Breast epithelium (tissue), 4 donors: ENCODE data around the gene IRAK1. TPM values are rescaled to one million over a fixed set of nuclear protein-coding genes. Genes with fewer than 3 reads are reported as not detected.
"Not testable (repeated sequence)": the region's sequence is repeated elsewhere in the genome, so short reads cannot be mapped to it uniquely, and the experiment has no call there.

Source experiments
- DNase-seq, 2 donors: peaks; one replicate each; pipeline ENCODE4 v3.0.0-alpha.2; 2019; ENCODE audit warnings: low spot score in 2 of 2
- H3K27ac ChIP-seq, 2 donors: fragments of 200-600 bp; sonication (generic) in 1 of 2; one replicate each; pipeline ENCODE4 v1.5.1; 2016 to 2019; ENCODE audit warnings: mild to moderate bottlenecking in 1 of 2
- H3K27me3 ChIP-seq, 2 donors: fragments of 200-600 bp; sonication (generic) in 1 of 2; one replicate each; pipeline versions ENCODE4 v1.5.1 to v1.6.0; 2017 to 2019; ENCODE audit warnings: control low read depth in 1 of 2, mild to moderate bottlenecking in 1 of 2
- H3K36me3 ChIP-seq: fragments of 200-600 bp; one replicate; pipeline ENCODE4 v1.5.1; 2019
- H3K4me1 ChIP-seq, 2 donors: fragments of 200-600 bp; sonication (generic); one replicate each; pipeline ENCODE4 v1.5.1; 2016 to 2019; ENCODE audit warnings: control low read depth in 1 of 2
- H3K4me3 ChIP-seq, 3 donors: fragments of 200-600 bp; sonication (generic); 1 replicate in 2 of 3; 2 replicates in 1 of 3; pipeline ENCODE4 v1.5.1; 2016 to 2019; ENCODE audit warnings: mild to moderate bottlenecking in 3 of 3, moderate library complexity in 2 of 3
- H3K9me3 ChIP-seq, 2 donors: fragments of 200-600 bp; sonication (generic) in 1 of 2; one replicate each; pipeline ENCODE4 v1.5.1; 2016 to 2019; ENCODE audit warnings: control low read depth in 1 of 2
- POLR2A ChIP-seq: fragments of 450-650 bp; IDR thresholded peaks from one replicate; pipeline ENCODE4 v1.6.1; 2016; ENCODE audit warnings: antibody characterized with exemption, mild to moderate bottlenecking, moderate library complexity
- POLR2AphosphoS5 ChIP-seq, 3 donors: sonication (generic); formaldehyde crosslinking; IDR thresholded peaks; one replicate each; pipeline ENCODE4 v1.6.1; 2017; ENCODE audit warnings: antibody characterized with exemption in 3 of 3
- intact Hi-C: fragments of 100-400 bp; cut with DNase I; formaldehyde crosslinking; loops from one replicate; pipeline ENCODE4 v1.15.1; 2023; ENCODE audit warnings: low total_unique reads
- total RNA-seq, 3 donors: library from RNA; depleted of rRNA; stranded (reverse); fragments of >200 nt; gene quantifications; one replicate each; pipeline ENCODE4 v1.1.0, GENCODE V29; 2016
- TF ChIP-seq, protein P1 (sequence below), 3 donors: fragments of 450-650 bp; IDR thresholded peaks; one replicate each; pipeline ENCODE4 v1.5.1; 2016 to 2017; ENCODE audit warnings: antibody characterized with exemption in 3 of 3, mild to moderate bottlenecking in 3 of 3, moderate library complexity in 3 of 3

The IRAK1 gene
- total RNA-seq, 3 donors from 2014 or later = 43.7 to 66.2 (median 50.8) TPM

DNA sequence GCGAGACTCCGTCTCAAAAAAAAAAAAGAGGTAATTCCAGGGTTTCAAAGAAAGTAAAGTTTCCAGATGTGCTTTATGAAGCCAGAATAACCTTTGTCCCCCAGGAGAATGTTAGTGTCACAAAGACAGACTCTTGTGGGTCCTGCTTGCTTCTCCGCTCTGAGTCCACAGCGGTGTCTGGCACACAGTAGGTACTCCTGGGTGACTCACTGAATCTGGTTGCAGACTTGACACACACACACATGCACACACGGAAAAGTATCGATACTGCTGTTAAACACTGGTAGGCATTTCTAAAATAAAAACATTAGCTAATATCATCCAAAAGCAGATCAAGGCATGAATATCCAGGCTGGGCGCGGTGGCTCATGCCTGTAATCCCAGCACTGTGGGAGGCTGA, 24.2 kb downstream of the IRAK1 start:
- TF ChIP-seq, protein P1, sequence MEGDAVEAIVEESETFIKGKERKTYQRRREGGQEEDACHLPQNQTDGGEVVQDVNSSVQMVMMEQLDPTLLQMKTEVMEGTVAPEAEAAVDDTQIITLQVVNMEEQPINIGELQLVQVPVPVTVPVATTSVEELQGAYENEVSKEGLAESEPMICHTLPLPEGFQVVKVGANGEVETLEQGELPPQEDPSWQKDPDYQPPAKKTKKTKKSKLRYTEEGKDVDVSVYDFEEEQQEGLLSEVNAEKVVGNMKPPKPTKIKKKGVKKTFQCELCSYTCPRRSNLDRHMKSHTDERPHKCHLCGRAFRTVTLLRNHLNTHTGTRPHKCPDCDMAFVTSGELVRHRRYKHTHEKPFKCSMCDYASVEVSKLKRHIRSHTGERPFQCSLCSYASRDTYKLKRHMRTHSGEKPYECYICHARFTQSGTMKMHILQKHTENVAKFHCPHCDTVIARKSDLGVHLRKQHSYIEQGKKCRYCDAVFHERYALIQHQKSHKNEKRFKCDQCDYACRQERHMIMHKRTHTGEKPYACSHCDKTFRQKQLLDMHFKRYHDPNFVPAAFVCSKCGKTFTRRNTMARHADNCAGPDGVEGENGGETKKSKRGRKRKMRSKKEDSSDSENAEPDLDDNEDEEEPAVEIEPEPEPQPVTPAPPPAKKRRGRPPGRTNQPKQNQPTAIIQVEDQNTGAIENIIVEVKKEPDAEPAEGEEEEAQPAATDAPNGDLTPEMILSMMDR (IDR thresholded peaks at IDR 0.05) = no peak
- Histone ChIP-seq H3K9me3 (no peaks in the 10 kb centered on the region), H3K4me1 (no peaks in the 10 kb centered on the region), H3K36me3 (no peaks in the 10 kb centered on the region), H3K4me3 (no peak overlapping the region), H3K27me3 (peaks cover 0 to 40% of the 10 kb centered on the region in 2 donors), H3K27ac (no peak overlapping the region)
- DNase-seq = no peak
- intact Hi-C loops = no loop called here

DNA sequence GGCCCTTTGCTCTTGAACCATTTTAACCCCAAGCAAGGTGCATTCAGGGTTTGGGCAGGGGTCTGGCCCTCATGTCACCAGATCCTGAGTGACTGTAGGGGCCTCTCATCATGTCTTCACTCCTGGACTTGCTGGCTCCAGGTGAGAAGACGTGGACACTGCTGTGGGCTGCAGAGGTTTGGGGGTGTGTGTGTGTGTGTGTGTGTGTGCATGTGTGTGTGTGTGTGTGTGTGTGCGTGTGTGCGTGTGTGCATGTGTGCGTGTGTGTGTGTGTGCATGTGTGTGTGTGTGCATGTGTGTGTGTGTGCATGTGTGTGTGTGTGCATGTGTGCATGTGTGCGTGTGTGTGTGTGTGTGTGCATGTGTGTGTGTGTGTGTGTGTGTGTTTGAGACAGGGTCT, 25.3 kb downstream of the IRAK1 start:
- H3K4me1 ChIP-seq, H3K4me3 ChIP-seq, intact Hi-C loops, H3K9me3 ChIP-seq, H3K27ac ChIP-seq, DNase-seq, H3K36me3 ChIP-seq: not testable (repeated sequence)
- H3K27me3 ChIP-seq = peaks cover 0 to 38% of the 10 kb centered on the region in 2 donors

DNA sequence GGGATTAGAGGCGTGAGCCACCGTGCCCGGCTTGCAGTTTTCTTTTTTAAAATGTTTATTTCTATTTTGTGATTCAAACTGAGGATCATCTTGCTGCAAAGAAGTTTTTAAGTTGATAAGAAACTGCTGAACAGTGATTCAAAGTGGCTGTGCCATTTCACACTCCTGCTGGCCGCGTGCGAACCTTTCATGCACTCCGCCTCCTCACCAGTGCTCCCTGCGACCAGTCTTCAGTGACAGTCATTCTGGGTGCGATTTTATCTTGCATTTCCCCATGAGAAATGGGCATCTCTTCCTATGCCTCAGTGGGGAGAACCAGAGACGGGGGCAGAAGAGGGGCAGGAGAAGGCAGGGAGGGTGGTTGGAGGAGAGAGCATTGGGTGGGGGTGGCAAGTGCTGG, 25.7 kb downstream of the IRAK1 start:
- intact Hi-C loops = no loop called here
- no peak for TF ChIP-seq POLR2AphosphoS5 (IDR thresholded peaks at IDR 0.05)
- TF ChIP-seq, protein P1 (IDR thresholded peaks at IDR 0.05) = no peak
- TF ChIP-seq POLR2A = no peak
- no peak for DNase-seq
- Histone ChIP-seq H3K36me3 (no peaks in the 10 kb centered on the region), H3K4me1 (no peaks in the 10 kb centered on the region), H3K27me3 (peaks cover 0 to 36% of the 10 kb centered on the region in 2 donors), H3K4me3 (no peak overlapping the region), H3K9me3 (no peaks in the 10 kb centered on the region), H3K27ac (no peak overlapping the region)

DNA sequence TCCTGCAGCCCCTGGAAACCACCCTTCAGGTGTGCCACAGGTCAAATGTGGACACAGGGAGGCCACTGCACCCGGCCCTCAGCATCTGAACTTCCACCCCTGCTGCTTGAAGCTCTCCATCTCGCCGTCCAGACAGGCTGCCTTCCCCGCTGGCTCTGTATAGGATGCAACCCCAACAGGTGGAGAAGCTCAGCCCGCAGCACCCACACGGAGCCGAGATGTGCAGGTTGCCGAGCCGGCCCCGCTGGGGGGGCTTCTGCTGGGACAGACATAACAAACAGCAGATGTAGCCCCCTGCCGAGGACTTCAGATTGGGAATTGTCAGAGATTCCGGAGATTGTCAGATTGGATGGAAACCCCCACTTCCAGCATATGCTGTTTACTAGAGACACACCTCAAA, 26.6 kb downstream of the IRAK1 start:
- H3K9me3 ChIP-seq = no peaks in the 10 kb centered on the region
- intact Hi-C loops = no loop called here
- no peaks in the 10 kb centered on the region for H3K36me3 ChIP-seq

DNA sequence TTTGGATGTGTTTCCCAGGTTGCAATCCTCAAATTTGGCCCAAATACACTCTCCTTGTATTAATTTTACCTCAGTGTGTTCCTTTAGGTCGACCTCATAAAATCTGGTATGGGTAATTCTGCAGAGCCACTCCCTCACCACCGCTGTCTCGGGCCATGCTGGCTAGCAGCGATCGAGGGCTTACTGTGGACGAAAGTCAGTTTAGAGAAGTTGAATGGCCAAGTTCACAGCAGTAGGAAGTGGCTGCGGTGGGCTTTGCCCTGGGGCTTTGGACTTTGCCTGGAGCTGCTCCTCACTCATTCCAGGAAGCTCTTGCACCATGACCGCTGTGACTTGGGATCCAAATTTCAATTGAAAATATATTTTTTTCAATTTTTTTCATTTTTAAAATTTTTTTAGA, 27.5 kb downstream of the IRAK1 start:
- Histone ChIP-seq H3K4me1 (no peaks in the 10 kb centered on the region), H3K36me3 (no peaks in the 10 kb centered on the region), H3K4me3 (no peak overlapping the region), H3K27me3 (peaks cover 0 to 28% of the 10 kb centered on the region in 2 donors), H3K27ac (no peak overlapping the region), H3K9me3 (no peaks in the 10 kb centered on the region)
- TF ChIP-seq POLR2A (no peak), POLR2AphosphoS5 (IDR thresholded peaks at IDR 0.05) (no peak)
- TF ChIP-seq, protein P1 (IDR thresholded peaks at IDR 0.05) = no peak
- DNase-seq = no peak
- intact Hi-C loops = no loop called here

More for the DNA sequence above, 26.6 kb downstream of the IRAK1 start:
- H3K27me3 ChIP-seq = peaks cover 0 to 32% of the 10 kb centered on the region in 2 donors
- no peak for DNase-seq
- TF ChIP-seq POLR2A = no peak
- TF ChIP-seq, protein P1 (IDR thresholded peaks at IDR 0.05) = no peak
- TF ChIP-seq POLR2AphosphoS5 (IDR thresholded peaks at IDR 0.05) = no peak
- H3K4me3 ChIP-seq = no peak overlapping the region
- H3K27ac ChIP-seq = no peak overlapping the region
- H3K4me1 ChIP-seq = no peaks in the 10 kb centered on the region

DNA sequence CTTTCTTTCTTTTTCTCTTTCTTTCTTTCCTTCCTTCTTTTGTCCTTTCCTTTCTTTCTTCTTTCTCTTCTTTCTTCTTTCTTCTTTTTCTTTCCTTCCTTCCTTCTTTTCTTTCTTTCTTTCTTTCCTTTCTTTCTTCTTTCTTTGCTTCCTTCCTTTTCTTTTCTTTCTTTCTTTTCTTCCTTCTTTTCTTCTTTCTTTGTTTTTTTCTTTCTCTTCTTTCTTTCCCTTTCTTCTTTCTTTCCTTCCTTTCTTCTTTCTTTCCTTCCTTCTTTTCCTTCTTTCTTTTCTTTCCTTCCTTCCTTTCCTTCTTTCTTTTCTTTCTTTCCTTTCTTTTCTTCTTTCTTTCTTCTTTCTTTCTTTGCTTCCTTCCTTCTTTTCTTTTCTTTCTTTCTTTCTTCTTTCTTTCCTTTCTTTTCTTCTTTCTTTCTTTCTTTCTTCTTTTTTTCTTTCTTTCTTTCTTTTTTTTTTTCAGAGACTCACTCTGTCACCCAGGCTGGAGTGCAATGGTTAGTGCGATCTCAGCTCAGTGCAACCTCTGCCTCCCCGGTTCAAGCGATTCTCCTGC, 28.6 kb downstream of the IRAK1 start:
- intact Hi-C loops = no loop called here
- no peak for DNase-seq
- no peaks in the 10 kb centered on the region for H3K9me3 ChIP-seq
- no peaks in the 10 kb centered on the region for H3K4me1 ChIP-seq
- TF ChIP-seq POLR2AphosphoS5 (IDR thresholded peaks at IDR 0.05) = no peak
- TF ChIP-seq, protein P1 (IDR thresholded peaks at IDR 0.05) = no peak
- TF ChIP-seq POLR2A = no peak
- H3K27ac ChIP-seq = no peak overlapping the region
- no peaks in the 10 kb centered on the region for H3K36me3 ChIP-seq
- H3K4me3 ChIP-seq = no peak overlapping the region
- H3K27me3 ChIP-seq = peaks cover 0 to 19% of the 10 kb centered on the region in 2 donors
